Psoas muscle (tissue), 8 donors: Measurements from ENCODE around the gene TUBAL3. TPM values are rescaled to one million over a fixed set of nuclear protein-coding genes. Genes with fewer than 3 reads are reported as not detected.

Experiments
- ATAC-seq, 4 donors: fragments of 200-7000 bp; cut with Tn5 transposase; one replicate each; pipeline ENCODE4 v1.9.1; 2020; ENCODE audit warnings: moderate library complexity in 3 of 4, mild to moderate bottlenecking in 2 of 4
- DNase-seq, 2 donors: peaks; one replicate each; pipeline ENCODE4 v3.0.0-alpha.2; 2020
- H3K27ac ChIP-seq: fragments of 200-600 bp; one replicate; pipeline ENCODE4 v1.8.0; 2022
- H3K27me3 ChIP-seq, 3 donors: fragments of 200-600 bp in 1 of 3; one replicate each; pipeline versions ENCODE4 v1.6.1 to v1.8.0; 2013 to 2022; ENCODE audit warnings: low read length in 2 of 3, mild to moderate bottlenecking in 2 of 3, moderate library complexity in 1 of 3; ENCODE audit not compliant: insufficient read depth in 3 of 3
- H3K36me3 ChIP-seq, 2 donors: fragments of 200-600 bp in 1 of 2; one replicate each; pipeline versions ENCODE4 v1.6.1 to v1.8.0; 2013 to 2022; ENCODE audit warnings: low read depth in 1 of 2, mild to moderate bottlenecking in 1 of 2, moderate library complexity in 1 of 2; ENCODE audit not compliant: insufficient read depth in 1 of 2
- H3K4me1 ChIP-seq: fragments of 200-600 bp; one replicate; pipeline ENCODE4 v1.8.0; 2022
- H3K4me3 ChIP-seq: fragments of 200-600 bp; one replicate; pipeline ENCODE4 v1.8.0; 2022; ENCODE audit warnings: mild to moderate bottlenecking
- H3K9me3 ChIP-seq: fragments of 200-600 bp; one replicate; pipeline ENCODE4 v1.8.0; 2022
- WGBS, 3 donors: extraction: QIAGEN DNeasy Blood & Tissue Kit; methylation state at CpG; one replicate each; pipeline versions ENCODE4 v1.1.6 to v1.1.7; 2013; 5-methylcytosine and 5-hydroxymethylcytosine counted together
- intact Hi-C, 2 donors: fragments of 100-400 bp; cut with DNase I; formaldehyde crosslinking; loops; one replicate each; pipeline versions ENCODE4 v1.11.0 to v1.14.2; 2022
- polyA plus RNA-seq, 3 donors: library from polyadenylated mRNA; stranded (reverse); fragments of 200-250 nt; gene quantifications; one replicate each; pipeline ENCODE4 v1.2.3, GENCODE V29; 2013
- total RNA-seq, 4 donors: library from RNA; stranded (reverse); fragmentation: NEBNext Ultra II Directional in 2 of 4; extraction: Animal tissue kit (Norgen Biotek cat#: 25700) in 2 of 4; gene quantifications; one replicate each; pipeline versions ENCODE4 v1.2.1 to v1.2.4, GENCODE V29; 2021 to 2023
- TF ChIP-seq, protein P1 (sequence below): fragments of 200-600 bp; IDR thresholded peaks from one replicate; pipeline ENCODE4 v1.8.0; 2022; ENCODE audit warnings: antibody characterized with exemption
- donor health status: healthy with polysubstance abuse.
- donor health status: DM: no; HTN: no; CAD: no; lungs with moderate emphysema.
- donor health status: Bipolar disorder and iron deficiency.
- donor health status: healthy.
- donor health status: DM: yes; HTN: yes; CAD: no.
- donor health status: DM: no; HTN: no; CAD: no.
- donor health status: DM: no; HTN: no; CAD: no.
- donor health status: DM: yes; HTN: yes; CAD: no.

Gene TUBAL3
- total and polyA plus RNA-seq, 7 donors = 0.06 to 0.23 (median 0.15) TPM; not detected in 2

DNA sequence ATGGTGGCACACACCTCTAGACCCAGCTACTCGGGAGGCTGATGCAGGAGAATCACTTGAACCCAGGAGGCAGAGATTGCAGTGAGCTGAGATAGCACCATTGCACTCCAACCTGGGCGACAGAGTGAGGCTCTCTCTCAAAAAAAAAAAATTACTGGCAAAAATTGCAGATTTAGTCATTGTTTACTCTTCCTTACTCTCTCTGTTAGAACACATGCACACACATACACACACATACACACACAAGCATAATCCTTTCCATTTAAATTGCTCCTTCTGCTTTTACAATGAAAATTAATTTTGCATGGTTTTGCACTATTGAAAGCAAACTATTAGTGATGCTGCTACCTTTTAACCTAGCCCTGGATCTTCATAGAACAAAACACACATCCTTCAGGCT is 55.3 kb downstream of the TUBAL3 start:
- Histone ChIP-seq H3K27ac (no peak overlapping the region), H3K4me3 (no peak overlapping the region), H3K4me1 (no peaks in the 10 kb centered on the region), H3K27me3 (no peaks in the 10 kb centered on the region), H3K36me3 (no peaks in the 10 kb centered on the region), H3K9me3 (no peaks in the 10 kb centered on the region)
- TF ChIP-seq, protein P1, sequence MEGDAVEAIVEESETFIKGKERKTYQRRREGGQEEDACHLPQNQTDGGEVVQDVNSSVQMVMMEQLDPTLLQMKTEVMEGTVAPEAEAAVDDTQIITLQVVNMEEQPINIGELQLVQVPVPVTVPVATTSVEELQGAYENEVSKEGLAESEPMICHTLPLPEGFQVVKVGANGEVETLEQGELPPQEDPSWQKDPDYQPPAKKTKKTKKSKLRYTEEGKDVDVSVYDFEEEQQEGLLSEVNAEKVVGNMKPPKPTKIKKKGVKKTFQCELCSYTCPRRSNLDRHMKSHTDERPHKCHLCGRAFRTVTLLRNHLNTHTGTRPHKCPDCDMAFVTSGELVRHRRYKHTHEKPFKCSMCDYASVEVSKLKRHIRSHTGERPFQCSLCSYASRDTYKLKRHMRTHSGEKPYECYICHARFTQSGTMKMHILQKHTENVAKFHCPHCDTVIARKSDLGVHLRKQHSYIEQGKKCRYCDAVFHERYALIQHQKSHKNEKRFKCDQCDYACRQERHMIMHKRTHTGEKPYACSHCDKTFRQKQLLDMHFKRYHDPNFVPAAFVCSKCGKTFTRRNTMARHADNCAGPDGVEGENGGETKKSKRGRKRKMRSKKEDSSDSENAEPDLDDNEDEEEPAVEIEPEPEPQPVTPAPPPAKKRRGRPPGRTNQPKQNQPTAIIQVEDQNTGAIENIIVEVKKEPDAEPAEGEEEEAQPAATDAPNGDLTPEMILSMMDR = no peak
- 64 to 81% (median 71%) methylated on average over 2 of the region's 2 CpGs for WGBS, 3 donors
- ATAC-seq (no peak), DNase-seq (no peak)
- intact Hi-C loops = no loop called here

DNA sequence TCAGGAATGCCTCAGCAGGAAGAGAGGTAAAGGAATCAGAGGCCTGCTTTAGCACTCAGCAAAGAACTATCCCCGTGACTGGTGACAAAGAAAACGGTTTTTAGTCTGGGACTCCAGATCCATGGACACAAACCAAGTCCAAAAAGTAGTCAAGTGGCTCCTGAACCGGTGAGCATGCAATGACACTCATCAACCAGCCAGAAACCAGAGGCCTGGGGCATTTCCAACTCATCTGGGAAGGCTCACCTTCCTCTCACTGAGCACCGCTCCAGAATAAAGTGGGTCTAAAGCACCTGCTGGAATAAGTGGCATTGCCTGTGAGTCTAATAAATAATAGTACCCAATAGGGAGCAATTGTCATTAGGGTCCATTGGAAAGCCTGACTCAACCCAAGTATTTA is 57.7 kb downstream of the TUBAL3 start:
- Histone ChIP-seq H3K27me3 (no peaks in the 10 kb centered on the region), H3K4me3 (no peak overlapping the region), H3K4me1 (no peaks in the 10 kb centered on the region), H3K9me3 (no peaks in the 10 kb centered on the region), H3K36me3 (no peaks in the 10 kb centered on the region), H3K27ac (no peak overlapping the region)
- intact Hi-C loops = no loop called here
- TF ChIP-seq, protein P1 = no peak
- 65 to 81% (median 78%) methylated on average over 4 of the region's 4 CpGs for WGBS, 3 donors
- no peak for DNase-seq
- ATAC-seq = no peak

DNA sequence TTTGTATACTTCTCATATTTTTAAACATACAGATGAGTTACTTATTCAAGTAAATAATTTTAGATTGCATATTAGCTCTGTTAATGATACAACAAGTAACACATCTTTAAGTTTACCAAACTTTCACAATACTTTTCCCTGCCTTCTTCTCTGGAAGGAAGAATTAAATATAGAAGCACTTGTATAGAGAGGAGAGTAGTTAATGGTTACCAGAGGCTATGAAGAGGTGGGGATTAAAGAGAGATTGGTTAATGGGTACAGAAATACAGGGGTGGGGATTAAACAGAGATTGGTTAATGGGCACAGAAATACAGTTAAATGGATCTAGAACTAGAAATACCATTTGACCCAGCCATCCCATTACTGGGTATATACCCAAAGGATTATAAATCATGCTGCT is 59.9 kb downstream of the TUBAL3 start:
- ATAC-seq (no peak), DNase-seq (no peak)
- Histone ChIP-seq H3K9me3 (no peaks in the 10 kb centered on the region), H3K4me1 (no peaks in the 10 kb centered on the region), H3K27me3 (no peaks in the 10 kb centered on the region), H3K36me3 (no peaks in the 10 kb centered on the region), H3K4me3 (no peak overlapping the region), H3K27ac (no peak overlapping the region)
- intact Hi-C loops = no loop called here
- TF ChIP-seq, protein P1 = no peak

DNA sequence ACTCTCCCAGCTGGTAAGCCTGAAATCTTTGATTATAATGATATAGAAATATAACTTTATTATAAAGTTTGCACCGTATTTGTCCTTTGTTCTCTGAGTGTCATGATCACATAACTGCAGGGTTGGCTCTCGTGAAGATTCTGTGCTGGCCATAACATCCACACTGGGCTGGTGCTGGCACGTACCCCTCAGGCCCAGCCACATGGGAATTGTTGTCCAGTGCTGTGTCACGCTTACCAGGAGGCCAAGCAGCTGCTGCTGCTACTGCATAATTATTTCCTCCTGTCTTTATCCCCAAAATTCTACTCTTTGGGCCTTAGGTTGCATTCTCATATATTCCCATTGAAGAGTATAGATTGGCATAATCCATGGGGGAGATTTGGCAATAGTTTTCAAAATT is 60.6 kb downstream of the TUBAL3 start:
- TF ChIP-seq, protein P1 = no peak
- WGBS, 3 donors = 37 to 54% (median 45%) methylated on average over 4 of the region's 4 CpGs
- DNase-seq = no peak
- H3K9me3 ChIP-seq = no peaks in the 10 kb centered on the region
- intact Hi-C loops = no loop called here
- no peak for ATAC-seq
- no peaks in the 10 kb centered on the region for H3K36me3 ChIP-seq
- H3K4me3 ChIP-seq = no peak overlapping the region
- no peaks in the 10 kb centered on the region for H3K4me1 ChIP-seq
- no peak overlapping the region for H3K27ac ChIP-seq
- no peaks in the 10 kb centered on the region for H3K27me3 ChIP-seq

DNA sequence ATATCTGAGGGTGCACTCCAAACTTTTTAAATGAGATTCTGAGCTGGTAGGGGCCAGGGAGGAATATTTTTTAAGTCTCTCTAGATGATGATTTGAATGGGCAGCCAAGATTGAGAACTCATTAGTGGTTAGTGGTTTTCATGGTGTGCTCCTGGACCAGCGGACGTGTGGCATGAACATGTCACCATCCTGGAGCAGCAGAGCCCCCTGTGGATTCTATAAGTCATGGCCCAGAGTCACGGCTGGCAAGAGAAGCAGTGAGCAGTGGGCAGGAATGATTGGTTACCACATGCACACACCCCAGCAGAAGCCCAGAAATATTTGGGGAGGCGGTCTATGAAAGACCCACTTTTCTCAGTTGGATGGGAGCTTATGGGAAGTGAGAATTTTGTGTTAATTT is 61.1 kb downstream of the TUBAL3 start:
- Histone ChIP-seq H3K4me3 (no peak overlapping the region), H3K27ac (no peak overlapping the region), H3K27me3 (no peaks in the 10 kb centered on the region), H3K9me3 (no peaks in the 10 kb centered on the region), H3K36me3 (no peaks in the 10 kb centered on the region), H3K4me1 (no peaks in the 10 kb centered on the region)
- no peak for DNase-seq
- TF ChIP-seq, protein P1 = no peak
- 60 to 72% (median 62%) methylated on average over 4 of the region's 4 CpGs for WGBS, 3 donors
- intact Hi-C loops = no loop called here
- no peak for ATAC-seq
